Endothelial cell of umbilical vein (primary cell): ENCODE results near the gene RAD23B. TPM values are rescaled to one million over a fixed set of nuclear protein-coding genes. Genes with fewer than 3 reads are reported as not detected.

Source experiments
- BruUV-seq: library from RNA; stranded (reverse); fragments of 400-500 nt; replicated peaks from 2 replicates; lab custom pipeline; 2021; lab: Mats Ljungman, UMichigan
- CTCF ChIA-PET: fragments of 300-600, 350-600 bp; sonication (Branson Sonifier 250); formaldehyde crosslinking; loops from one replicate; lab custom pipeline; 2021; ENCODE audit warnings: antibody characterized with exemption, inconsistent platforms; lab: Charles Lee
- POLR2A ChIA-PET: fragments of 300-600, 350-600 bp; sonication (Branson Sonifier 250); formaldehyde crosslinking; loops from one replicate; lab custom pipeline; 2021; ENCODE audit warnings: antibody characterized with exemption, inconsistent platforms; lab: Charles Lee
- DNase-seq: peaks from one replicate; pipeline ENCODE4 v3.0.0-alpha.2; 2011; ENCODE audit warnings: low read depth, low spot score
- FAIRE-seq: peaks from 2 replicates; lab custom pipeline; 2011; peaks lifted over from hg19 to GRCh38; lab: Jason Lieb, UNC
- H2AFZ ChIP-seq: 2 replicates; pipeline ENCODE4 v1.6.0; 2012; ENCODE audit warnings: low read depth, low read length, control low read depth, inconsistent platforms
- H3K27ac ChIP-seq: 2 replicates; pipeline ENCODE4 v1.5.1; 2011; ENCODE audit warnings: low read depth, mild to moderate bottlenecking, control low read depth, low read length, moderate library complexity; ENCODE audit not compliant: insufficient read depth
- H3K27me3 ChIP-seq, 2 experiments: 2 replicates each; pipeline versions ENCODE4 v1.6.0 to v1.6.1; 2011; ENCODE audit warnings: low read length in 2 of 2, mixed read lengths in 1 of 2; ENCODE audit not compliant: control insufficient read depth in 2 of 2, insufficient read depth in 2 of 2
- H3K36me3 ChIP-seq, 2 experiments: 2 replicates in 1 of 2; 3 replicates in 1 of 2; pipeline ENCODE4 v1.5.1; 2011; ENCODE audit warnings: low read length in 2 of 2, mild to moderate bottlenecking in 1 of 2, moderate library complexity in 1 of 2; ENCODE audit not compliant: control insufficient read depth in 2 of 2, insufficient read depth in 2 of 2; ENCODE audit errors: extremely low read depth in 1 of 2
- H3K4me1 ChIP-seq: 3 replicates; pipeline ENCODE4 v1.5.1; 2011; ENCODE audit warnings: mild to moderate bottlenecking, low read length; ENCODE audit not compliant: control insufficient read depth, insufficient read depth; ENCODE audit errors: extremely low read depth
- H3K4me2 ChIP-seq: 2 replicates; pipeline ENCODE4 v1.6.1; 2011; ENCODE audit warnings: low read length, control low read depth, mixed read lengths; ENCODE audit not compliant: insufficient read depth
- H3K4me3 ChIP-seq, 3 experiments: fragments of 200-600 bp in 1 of 3; sonication (generic), shearing (Covaris generic) in 1 of 3; replicated peaks in 1 of 3; 2 replicates each; pipeline ENCODE4 v1.5.1; 2011 to 2016; ENCODE audit warnings: control low read depth in 3 of 3, low read length in 3 of 3, mild to moderate bottlenecking in 2 of 3, inconsistent platforms in 1 of 3, low read depth in 1 of 3, moderate library complexity in 1 of 3; ENCODE audit not compliant: insufficient read depth in 1 of 3
- H3K79me2 ChIP-seq: 2 replicates; pipeline ENCODE4 v1.6.0; 2012; ENCODE audit warnings: low read length, inconsistent platforms; ENCODE audit not compliant: control insufficient read depth, insufficient read depth
- H3K9ac ChIP-seq: replicated peaks from 2 replicates; pipeline ENCODE3; 2011; ENCODE audit warnings: low read length, control low read depth; ENCODE audit not compliant: insufficient read depth; ENCODE audit errors: extremely low read depth
- H3K9me1 ChIP-seq: replicated peaks from 3 replicates; pipeline ENCODE4 v1.6.0; 2011; ENCODE audit warnings: mild to moderate bottlenecking, low read length; ENCODE audit not compliant: control insufficient read depth, insufficient read depth; ENCODE audit errors: extremely low read depth
- H3K9me3 ChIP-seq: replicated peaks from 2 replicates; pipeline ENCODE4 v1.5.1; 2012; ENCODE audit warnings: low read length, inconsistent platforms; ENCODE audit not compliant: control insufficient read depth, insufficient read depth
- H4K20me1 ChIP-seq: replicated peaks from 2 replicates; pipeline ENCODE3; 2011; ENCODE audit warnings: mild to moderate bottlenecking, low read length; ENCODE audit not compliant: control insufficient read depth, insufficient read depth; ENCODE audit errors: extremely low read depth
- CTCF ChIP-seq, 2 donors: IDR thresholded peaks; 1 replicate in 1 of 2; 2 replicates in 1 of 2; pipeline ENCODE4 v1.5.1; 2011; ENCODE audit warnings: low read length in 2 of 2, mild to moderate bottlenecking in 2 of 2, moderate library complexity in 2 of 2, control low read depth in 1 of 2, inconsistent platforms in 1 of 2, low read depth in 1 of 2; ENCODE audit not compliant: insufficient read depth in 1 of 2; ENCODE audit errors: extremely low read depth in 1 of 2
- EZH2 ChIP-seq: IDR thresholded peaks from 2 replicates; pipeline ENCODE4 v1.6.1; 2012; ENCODE audit warnings: borderline replicate concordance, low read depth, mild to moderate bottlenecking, moderate library complexity, low read length, inconsistent platforms; ENCODE audit not compliant: severe bottlenecking
- FOS ChIP-seq: IDR thresholded peaks from 2 replicates; pipeline ENCODE4 v1.6.1; 2011; ENCODE audit warnings: mild to moderate bottlenecking, low read length, moderate library complexity, borderline replicate concordance; ENCODE audit not compliant: insufficient read depth
- GATA2 ChIP-seq: IDR thresholded peaks from 2 replicates; pipeline ENCODE4 v1.7.0; 2011; ENCODE audit warnings: low read depth, mild to moderate bottlenecking, moderate library complexity, mixed read lengths, low read length; ENCODE audit not compliant: insufficient read length, insufficient read depth
- JUN ChIP-seq: IDR thresholded peaks from 2 replicates; pipeline ENCODE4 v1.6.1; 2011; ENCODE audit warnings: borderline replicate concordance, low read depth; ENCODE audit not compliant: insufficient read length, insufficient read depth
- MAX ChIP-seq: IDR thresholded peaks from 2 replicates; pipeline ENCODE4 v1.6.1; 2011; ENCODE audit not compliant: insufficient read depth, insufficient read length
- MYC ChIP-seq: IDR thresholded peaks from one replicate; pipeline ENCODE4 v1.6.1; 2011; ENCODE audit warnings: mild to moderate bottlenecking, low read depth, low read length
- POLR2A ChIP-seq: IDR thresholded peaks from 2 replicates; pipeline ENCODE4 v1.6.1; 2012; ENCODE audit warnings: low read depth, mild to moderate bottlenecking, control low read depth, low read length
- POLR2AphosphoS5 ChIP-seq: IDR thresholded peaks from 2 replicates; pipeline ENCODE4 v1.6.1; 2012; ENCODE audit warnings: low read depth, mild to moderate bottlenecking, control low read depth, low read length, moderate library complexity; ENCODE audit not compliant: insufficient read depth
- dilution Hi-C: fragments of 300-500 bp; cut with MboI; formaldehyde crosslinking; loops from one replicate; pipeline ENCODE4 v1.15.0; 2019; ENCODE audit warnings: low sequenced_read_pairs; ENCODE audit not compliant: extremely low pct_ligation_motif_present
- intact Hi-C: fragments of 100-400 bp; cut with micrococcal nuclease; formaldehyde crosslinking; loops from one replicate; pipeline ENCODE4 v1.10.0; 2022
- polyA plus RNA-seq, 4 experiments: library from polyadenylated mRNA; depleted of rRNA in 3 of 4; stranded (reverse) in 3 of 4; unstranded in 1 of 4; fragments of >200 nt; gene quantifications; 2 replicates each; pipeline versions ENCODE4 v1.2.1 to v1.2.3, GENCODE V29; 2011 to 2012; ENCODE audit warnings: missing spikeins in 1 of 4
- total RNA-seq: library from RNA; stranded (reverse); gene quantifications from 2 replicates; pipeline ENCODE4 v1.2.3, GENCODE V29; 2021

Gene RAD23B
- total and polyA plus RNA-seq, 2 donors (not counting 3 experiments of a cell fraction or from before 2014, with no cell fraction given), result 63.8 to 100 TPM

GRCh38 chr9:107270580-107270979 is 12.5 kb upstream of the RAD23B start:
- FAIRE-seq, result no peak
- dilution Hi-C loops, result no loop called here
- Histone ChIP-seq H3K4me3 (no peak overlapping the region), H2AFZ (no peak overlapping the region), H3K9ac (no peak overlapping the region), H3K9me3 (no peaks in the 10 kb centered on the region), H3K9me1 (no peaks in the 10 kb centered on the region), H3K27ac (no peak overlapping the region), H3K27me3 (peaks cover 12 to 15% of the 10 kb centered on the region in 2 experiments), H3K4me1 (no peaks in the 10 kb centered on the region), H3K36me3 (no peaks in the 10 kb centered on the region), H4K20me1 (no peaks in the 10 kb centered on the region), H3K79me2 (no peaks in the 10 kb centered on the region), H3K4me2 (no peak overlapping the region)
- CTCF ChIA-PET, result interaction anchor here (0.7 to 1.6 kb wide), 5 partner anchors 10 to 29 kb away, joined by 3 to 7 read pairs (median 5); no protein-coding TSS in a partner anchor
- POLR2A ChIA-PET, result no interaction called here
- TF ChIP-seq EZH2, result no peak
- TF ChIP-seq FOS, result no peak
- no peak for TF ChIP-seq GATA2
- no peak for TF ChIP-seq POLR2A
- TF ChIP-seq JUN, result no peak
- no peak for TF ChIP-seq MYC
- no peak for TF ChIP-seq POLR2AphosphoS5
- no peak for TF ChIP-seq CTCF (IDR thresholded peaks at IDR 0.05; ENCODE audit: extremely low read depth in 1 of 2, insufficient read depth in 1 of 2, low read depth in 1 of 2, low read length in 2 of 2)
- no peak for TF ChIP-seq MAX
- intact Hi-C loops, result no loop called here
- DNase-seq, result no peak
- no TSS peak for BruUV-seq
